ENCODE measurements around the gene SPI1. TPM values are rescaled to one million over a fixed set of nuclear protein-coding genes. Genes with fewer than 3 reads are reported as not detected.

SPI1 gene
- total and polyA plus RNA-seq, 7 donors: 1.6 to 8.3 (median 3.6) TPM

GRCh38 chr11:47356129-47356997 is 22.0 kb downstream of the SPI1 start:
- no peaks in the 10 kb centered on the region for H3K9me3 ChIP-seq
- TF ChIP-seq, protein P1, sequence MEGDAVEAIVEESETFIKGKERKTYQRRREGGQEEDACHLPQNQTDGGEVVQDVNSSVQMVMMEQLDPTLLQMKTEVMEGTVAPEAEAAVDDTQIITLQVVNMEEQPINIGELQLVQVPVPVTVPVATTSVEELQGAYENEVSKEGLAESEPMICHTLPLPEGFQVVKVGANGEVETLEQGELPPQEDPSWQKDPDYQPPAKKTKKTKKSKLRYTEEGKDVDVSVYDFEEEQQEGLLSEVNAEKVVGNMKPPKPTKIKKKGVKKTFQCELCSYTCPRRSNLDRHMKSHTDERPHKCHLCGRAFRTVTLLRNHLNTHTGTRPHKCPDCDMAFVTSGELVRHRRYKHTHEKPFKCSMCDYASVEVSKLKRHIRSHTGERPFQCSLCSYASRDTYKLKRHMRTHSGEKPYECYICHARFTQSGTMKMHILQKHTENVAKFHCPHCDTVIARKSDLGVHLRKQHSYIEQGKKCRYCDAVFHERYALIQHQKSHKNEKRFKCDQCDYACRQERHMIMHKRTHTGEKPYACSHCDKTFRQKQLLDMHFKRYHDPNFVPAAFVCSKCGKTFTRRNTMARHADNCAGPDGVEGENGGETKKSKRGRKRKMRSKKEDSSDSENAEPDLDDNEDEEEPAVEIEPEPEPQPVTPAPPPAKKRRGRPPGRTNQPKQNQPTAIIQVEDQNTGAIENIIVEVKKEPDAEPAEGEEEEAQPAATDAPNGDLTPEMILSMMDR (IDR thresholded peaks at IDR 0.05): no peak
- no peaks in the 10 kb centered on the region for H3K36me3 ChIP-seq (ENCODE audit: insufficient read depth in 1 of 2, low read depth in 1 of 2)
- WGBS, 3 donors: 87 to 92% (median 88%) methylated on average over 9 of the region's 9 CpGs
- H3K4me1 ChIP-seq: peaks cover 5% of the 10 kb centered on the region
- intact Hi-C loops (cut with DNase I): loop anchor here (5.0 to 10.0 kb wide), 4 partner anchors 99 to 472 kb away; partner anchors contain the start of gene NR1H3 (in 1 of the 2)
- H3K4me3 ChIP-seq: no peak overlapping the region
- no peaks in the 10 kb centered on the region for H3K27me3 ChIP-seq (ENCODE audit: insufficient read depth in 3 of 3, low read length in 2 of 3)
- DNase-seq (no peak), ATAC-seq (no peak)
- H3K27ac ChIP-seq: no peak overlapping the region

DNA sequence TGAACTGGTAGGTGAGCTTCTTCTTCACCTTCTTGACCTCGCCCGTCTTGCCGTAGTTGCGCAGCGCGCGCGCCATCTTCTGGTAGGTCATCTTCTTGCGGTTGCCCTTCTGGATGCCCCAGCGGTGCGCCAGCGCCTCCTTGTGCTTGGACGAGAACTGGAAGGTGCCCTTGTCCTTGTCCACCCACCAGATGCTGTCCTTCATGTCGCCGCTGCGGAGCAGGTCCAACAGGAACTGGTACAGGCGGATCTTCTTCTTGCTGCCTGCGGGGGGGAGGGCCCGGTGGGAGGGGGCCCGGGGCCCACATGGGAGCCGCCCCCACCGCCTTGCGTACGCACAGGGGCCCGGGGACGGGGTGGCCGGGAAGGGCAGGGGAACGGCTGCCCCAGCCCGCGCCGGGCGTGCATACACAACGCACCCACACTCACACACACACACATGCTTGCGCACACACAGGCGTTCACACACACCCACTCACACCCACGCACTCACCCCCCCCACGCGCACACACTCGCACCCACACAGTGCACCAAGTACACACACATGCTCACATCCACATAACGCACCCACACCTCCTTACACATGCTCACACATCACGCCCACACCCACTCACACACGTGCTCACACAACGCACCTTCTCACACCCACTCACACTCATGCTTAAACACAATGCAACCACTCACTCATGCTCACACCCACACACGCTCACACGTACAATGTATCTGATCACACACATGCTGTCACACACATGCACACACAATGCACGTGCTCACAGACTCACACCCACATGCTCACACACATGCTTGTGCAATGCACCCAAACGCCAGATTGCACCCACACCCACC is 22.8 kb downstream of the SPI1 start:
- Histone ChIP-seq H3K27me3 (ENCODE audit: insufficient read depth in 3 of 3, low read length in 2 of 3) (no peaks in the 10 kb centered on the region), H3K36me3 (ENCODE audit: insufficient read depth in 1 of 2, low read depth in 1 of 2) (no peaks in the 10 kb centered on the region), H3K4me3 (peak overlapping the region; percentile 74), H3K27ac (peak overlapping the region; percentile 90), H3K4me1 (peaks cover 5% of the 10 kb centered on the region), H3K9me3 (no peaks in the 10 kb centered on the region)
- 21 to 28% (median 22%) methylated on average over 37 to 47 of the region's 47 CpGs for WGBS, 3 donors
- intact Hi-C loops (cut with DNase I): loop anchor here (1.0 to 10.0 kb wide), 6 partner anchors 85 to 471 kb away; partner anchors contain the start of genes MADD (in 1 of the 2) and NR1H3 (in 1 of the 2)
- DNase-seq: peak; percentile 95 to 98
- peak; percentile 92 to 97 (median 96) for ATAC-seq
- TF ChIP-seq, protein P1 (IDR thresholded peaks at IDR 0.05): peak; percentile 94

GRCh38 chr11:47354913-47355282 is 23.4 kb downstream of the SPI1 start:
- ATAC-seq (peak in 2 of 4 donors; percentile 62 to 68), DNase-seq (no peak)
- Histone ChIP-seq H3K36me3 (ENCODE audit: insufficient read depth in 1 of 2, low read depth in 1 of 2) (no peaks in the 10 kb centered on the region), H3K4me1 (peaks cover 5% of the 10 kb centered on the region), H3K4me3 (peak overlapping the region; percentile 74), H3K27me3 (ENCODE audit: insufficient read depth in 3 of 3, low read length in 2 of 3) (no peaks in the 10 kb centered on the region), H3K27ac (peak overlapping the region; percentile 90), H3K9me3 (no peaks in the 10 kb centered on the region)
- TF ChIP-seq, protein P1 (IDR thresholded peaks at IDR 0.05): no peak
- intact Hi-C loops (cut with DNase I): loop anchor here (1.0 to 10.0 kb wide), 7 partner anchors 83 to 470 kb away; partner anchors contain the start of genes MADD (in 2 of the 2) and NR1H3 (in 1 of the 2)
- 7 to 12% (median 10%) methylated on average over 21 to 32 of the region's 32 CpGs for WGBS, 3 donors

DNA sequence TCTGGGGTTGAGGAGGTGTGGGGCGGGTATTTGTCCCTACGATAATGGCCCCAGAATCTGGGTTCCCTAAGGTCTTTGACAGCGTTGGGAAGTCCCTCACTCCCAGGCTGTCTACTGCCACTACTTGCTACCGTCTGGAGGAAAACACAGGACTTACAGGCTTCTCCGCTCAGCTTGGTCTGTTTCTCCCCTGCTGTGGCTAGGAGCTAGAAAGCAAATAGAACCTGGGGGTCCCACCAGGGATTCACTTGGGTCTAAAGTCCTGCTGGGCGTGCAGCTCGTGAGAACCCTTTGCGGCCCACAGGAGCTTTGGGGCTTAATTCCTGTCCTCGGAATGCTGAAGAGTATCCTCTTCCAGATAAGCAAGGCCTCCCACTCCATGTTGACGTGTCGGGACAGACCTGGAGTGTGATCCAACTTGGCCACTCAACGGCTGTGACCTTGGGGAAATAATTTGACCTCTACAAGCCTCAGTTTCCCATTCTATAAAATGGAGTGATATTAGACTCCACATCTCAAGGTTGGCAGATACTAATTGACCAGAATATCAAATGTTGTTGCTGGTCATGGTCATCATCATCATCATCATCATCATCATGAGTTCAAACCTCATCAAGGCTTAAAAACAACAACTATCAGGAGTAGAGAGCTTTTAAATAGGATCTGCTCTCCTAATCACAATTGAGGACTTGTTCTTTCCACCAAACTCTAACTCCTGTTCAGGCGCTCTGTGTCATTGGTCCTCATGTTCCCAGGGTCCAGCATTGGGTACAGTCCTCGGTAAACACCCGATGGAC is 24.2 kb downstream of the SPI1 start:
- no peaks in the 10 kb centered on the region for H3K27me3 ChIP-seq (ENCODE audit: insufficient read depth in 3 of 3, low read length in 2 of 3)
- peak overlapping the region; percentile 90 for H3K27ac ChIP-seq
- peak overlapping the region; percentile 74 for H3K4me3 ChIP-seq
- intact Hi-C loops (cut with DNase I): loop anchor here (2.0 to 10.0 kb wide), 4 partner anchors 82 to 469 kb away; partner anchors contain the start of gene MADD (in 2 of the 2)
- WGBS, 3 donors: 76 to 86% (median 85%) methylated on average over 15 of the region's 15 CpGs
- peaks cover 5% of the 10 kb centered on the region for H3K4me1 ChIP-seq
- peak in 2 of 4 donors; percentile 5 to 21 for ATAC-seq
- no peaks in the 10 kb centered on the region for H3K9me3 ChIP-seq
- TF ChIP-seq, protein P1 (IDR thresholded peaks at IDR 0.05): no peak
- no peak for DNase-seq
- H3K36me3 ChIP-seq (ENCODE audit: insufficient read depth in 1 of 2, low read depth in 1 of 2): no peaks in the 10 kb centered on the region
